BJ (cell line): ENCODE results near the gene DHX57. TPM values are rescaled to one million over a fixed set of nuclear protein-coding genes. Genes with fewer than 3 reads are reported as not detected.

Source experiments
- CTCF ChIA-PET: fragments of 350-600 bp; formaldehyde crosslinking; extraction: SDS; loops from one replicate; lab custom pipeline; 2021; ENCODE audit warnings: antibody characterized with exemption, inconsistent platforms; lab: Yijun Ruan, JAX
- POLR2A ChIA-PET: fragments of 300-600 bp; sonication (Branson Sonifier 250); formaldehyde crosslinking; extraction: SDS; loops from one replicate; lab custom pipeline; 2021; ENCODE audit warnings: antibody characterized with exemption; lab: Charles Lee
- DNase-seq: peaks from one replicate; pipeline ENCODE4 v3.0.0-alpha.2; 2011; ENCODE audit warnings: low read depth
- H3K27me3 ChIP-seq: 2 replicates; pipeline ENCODE4 v1.6.0; 2011; ENCODE audit warnings: low read length; ENCODE audit not compliant: control insufficient read depth, insufficient read depth
- H3K36me3 ChIP-seq: 2 replicates; pipeline ENCODE4 v1.5.1; 2011; ENCODE audit warnings: low read length; ENCODE audit not compliant: control insufficient read depth, insufficient read depth
- H3K4me3 ChIP-seq: 2 replicates; pipeline ENCODE4 v1.5.1; 2011; ENCODE audit warnings: low read depth, mild to moderate bottlenecking, control low read depth, low read length
- CTCF ChIP-seq: IDR thresholded peaks from 2 replicates; pipeline ENCODE4 v1.5.1; 2011; ENCODE audit warnings: low read depth, mild to moderate bottlenecking, control low read depth, inconsistent platforms, low read length, moderate library complexity; ENCODE audit not compliant: insufficient read depth
- polyA plus RNA-seq: library from polyadenylated mRNA; depleted of rRNA; stranded (reverse); fragments of >200 nt; gene quantifications from 2 replicates; pipeline ENCODE4 v1.2.3, GENCODE V29; 2011

Gene DHX57
- polyA plus RNA-seq, 1 experiment, result 10.0 TPM

DNA sequence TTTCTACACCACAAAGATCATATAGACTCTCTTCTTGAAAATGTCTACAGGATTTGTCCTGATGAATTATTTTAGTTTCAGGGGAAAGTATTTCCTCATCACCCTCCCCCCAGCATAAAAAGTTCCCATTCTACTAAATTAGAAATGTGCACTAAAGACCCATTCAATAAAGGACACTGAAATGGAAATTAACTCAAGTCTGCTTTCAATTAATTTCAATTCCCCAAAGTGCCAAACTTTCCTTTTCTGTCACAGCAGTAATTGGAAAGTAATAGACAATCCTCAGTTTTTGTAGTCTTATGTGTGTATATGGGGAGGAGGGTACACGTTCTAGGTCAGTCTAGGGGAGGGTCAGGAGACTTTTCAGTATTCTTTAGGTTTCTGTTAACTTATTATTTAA is 35.5 kb upstream of the DHX57 start:
- no peak for DNase-seq
- ChIA-PET POLR2A (no interaction called here), CTCF (no interaction called here)
- Histone ChIP-seq H3K4me3 (no peak overlapping the region), H3K36me3 (no peaks in the 10 kb centered on the region), H3K27me3 (no peaks in the 10 kb centered on the region)
- TF ChIP-seq CTCF, result no peak

DNA sequence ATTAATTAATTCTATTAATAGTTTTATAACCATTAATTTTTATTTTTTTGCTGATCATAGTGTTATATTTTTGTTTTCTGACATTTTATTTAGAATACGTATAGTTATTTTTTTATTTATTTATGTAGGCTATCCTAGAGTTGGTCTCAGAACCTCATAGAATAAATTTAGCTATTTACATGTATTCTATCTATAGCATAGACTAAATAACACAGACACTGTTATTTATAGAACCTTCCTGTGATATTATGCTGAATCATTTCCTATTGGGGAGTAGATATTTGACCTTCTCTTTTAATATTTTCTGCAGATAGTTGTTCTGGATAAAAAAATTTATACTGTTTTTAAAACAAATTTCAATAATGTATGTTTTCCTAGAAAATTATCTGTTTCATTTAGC is 34.1 kb upstream of the DHX57 start:
- Histone ChIP-seq H3K27me3 (no peaks in the 10 kb centered on the region), H3K4me3 (no peak overlapping the region), H3K36me3 (no peaks in the 10 kb centered on the region)
- ChIA-PET POLR2A (interaction anchor here (0.6 kb wide), 1 partner anchor 1191 kb away, joined by 3 read pairs; no protein-coding TSS in a partner anchor), CTCF (no interaction called here)
- no peak for TF ChIP-seq CTCF
- no peak for DNase-seq

DNA sequence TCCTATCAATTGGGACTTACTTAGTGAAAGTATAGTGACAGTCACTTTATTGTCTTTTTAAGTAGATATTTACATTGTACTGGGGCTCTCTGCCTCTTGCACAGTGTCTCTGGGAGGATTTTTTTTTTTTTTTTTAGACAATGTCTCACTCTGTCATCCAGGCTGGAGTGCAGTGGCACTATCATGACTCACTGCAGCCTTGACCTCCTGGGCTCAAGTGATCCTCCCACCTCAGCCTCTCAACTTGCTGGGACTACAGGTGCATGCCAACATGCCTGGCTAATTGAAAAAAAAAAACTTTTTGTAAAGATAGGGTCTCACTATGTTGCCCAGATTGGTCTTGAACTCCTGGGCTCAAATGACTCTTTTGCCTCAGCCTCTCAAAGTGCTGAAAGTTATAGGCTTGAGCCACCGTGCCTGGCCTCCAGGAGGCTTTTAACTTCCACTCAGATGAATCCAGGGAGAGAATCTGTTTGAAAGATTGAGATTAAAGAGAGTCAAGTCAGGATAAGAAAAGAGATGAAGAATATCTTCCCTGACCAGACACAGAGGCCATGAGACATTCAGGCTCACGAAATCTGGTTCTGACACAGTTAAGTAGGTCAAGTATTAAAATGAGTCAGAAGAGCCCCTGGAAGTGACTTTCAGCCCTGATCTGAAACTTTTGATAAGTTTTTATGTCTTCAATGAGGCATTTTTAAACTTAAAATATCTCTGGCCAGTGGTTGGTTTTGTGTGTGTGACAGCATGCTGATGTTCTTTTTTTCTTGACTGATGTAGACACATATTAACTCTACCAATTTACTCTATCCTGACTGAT is 32.2 kb upstream of the DHX57 start:
- no peak for TF ChIP-seq CTCF
- ChIA-PET CTCF (interaction anchor here (0.6 kb wide), 1 partner anchor 80 kb away, joined by 3 read pairs; no protein-coding TSS in a partner anchor), POLR2A (no interaction called here)
- H3K36me3 ChIP-seq, result no peaks in the 10 kb centered on the region
- H3K4me3 ChIP-seq, result no peak overlapping the region
- no peak for DNase-seq
- H3K27me3 ChIP-seq, result no peaks in the 10 kb centered on the region

GRCh38 chr2:38907242-38907641 is 31.5 kb upstream of the DHX57 start:
- POLR2A ChIA-PET, result interaction anchor here (0.6 kb wide), 1 partner anchor 17 kb away, joined by 9 read pairs; no protein-coding TSS in a partner anchor
- H3K4me3 ChIP-seq, result no peak overlapping the region
- no peak for TF ChIP-seq CTCF
- no peaks in the 10 kb centered on the region for H3K36me3 ChIP-seq
- H3K27me3 ChIP-seq, result no peaks in the 10 kb centered on the region
- no peak for DNase-seq
- CTCF ChIA-PET, result interaction anchor here (0.6 kb wide), 1 partner anchor 80 kb away, joined by 3 read pairs; no protein-coding TSS in a partner anchor

- TF ChIP-seq CTCF, result no peak
- Histone ChIP-seq H3K4me3 (no peak overlapping the region), H3K27me3 (no peaks in the 10 kb centered on the region), H3K36me3 (no peaks in the 10 kb centered on the region)
- no peak for DNase-seq
- POLR2A ChIA-PET, result no interaction called here
- CTCF ChIA-PET, result interaction anchor here (1.4 kb wide), 1 partner anchor 19 kb away, joined by 4 read pairs; no protein-coding TSS in a partner anchor
Observed at GRCh38 chr2:38905251-38905650, 29.5 kb upstream of the DHX57 start.
